GM12801 (cell line): ENCODE data around the gene OGDH.

Experiments used
- CTCF ChIP-seq: IDR thresholded peaks from one replicate; pipeline ENCODE4 v1.5.1; 2011; ENCODE audit warnings: control low read depth; ENCODE audit not compliant: insufficient read length; ENCODE audit errors: extremely low read depth

The OGDH gene

GRCh38 chr7:44646921-44647636, 40.7 kb downstream of the OGDH start:
- TF ChIP-seq CTCF, result no peak

GRCh38 chr7:44647981-44648714, 41.7 kb downstream of the OGDH start:
- no peak for TF ChIP-seq CTCF

- TF ChIP-seq CTCF, result no peak
Measured at GRCh38 chr7:44650242-44650641, 43.8 kb downstream of the OGDH start.

- TF ChIP-seq CTCF, result no peak
Measured at GRCh38 chr7:44650772-44651171, 44.3 kb downstream of the OGDH start.

GRCh38 chr7:44652535-44652934, 46.1 kb downstream of the OGDH start:
- no peak for TF ChIP-seq CTCF

GRCh38 chr7:44654255-44654796, 47.9 kb downstream of the OGDH start:
- no peak for TF ChIP-seq CTCF

- no peak for TF ChIP-seq CTCF
Measured at GRCh38 chr7:44655341-44655740, 48.9 kb downstream of the OGDH start.
